Measurements from ENCODE around the gene CANX.

Gene CANX

DNA sequence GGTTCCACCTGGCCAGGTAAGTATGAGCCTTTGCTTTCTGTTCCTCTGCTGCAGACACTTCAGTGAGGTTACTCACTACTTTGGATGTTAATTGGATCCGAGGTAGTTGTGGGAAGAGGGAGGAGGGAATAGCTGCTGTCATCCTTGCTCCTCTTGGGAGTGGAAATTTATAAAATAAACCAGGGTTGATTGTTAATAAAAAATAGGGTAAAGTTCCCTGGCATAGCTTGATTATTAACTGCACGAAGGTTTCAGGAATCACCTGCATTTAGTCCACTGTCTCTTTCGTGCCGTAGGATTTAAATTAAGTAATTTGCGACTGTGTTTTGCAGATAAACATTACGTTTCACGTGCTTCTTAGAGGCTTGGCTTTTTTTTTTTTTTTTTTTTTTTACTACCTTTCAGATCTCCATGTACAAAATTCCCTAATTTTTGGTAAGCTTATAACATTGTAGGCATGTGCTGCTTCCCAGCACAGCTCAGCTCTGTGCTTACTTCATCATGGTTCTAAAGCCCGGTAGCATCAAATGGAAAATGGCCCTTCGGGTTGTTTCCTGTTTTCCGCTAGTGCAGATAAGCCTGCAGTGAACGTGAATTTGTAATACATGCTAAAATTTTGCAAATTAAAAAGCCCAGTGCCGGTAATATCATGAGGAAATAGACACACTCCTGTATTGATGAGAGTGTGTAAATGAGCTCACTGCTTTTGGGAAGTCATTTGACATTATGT is 68.1 kb downstream of the CANX start:
- TF ChIP-seq, protein P1, sequence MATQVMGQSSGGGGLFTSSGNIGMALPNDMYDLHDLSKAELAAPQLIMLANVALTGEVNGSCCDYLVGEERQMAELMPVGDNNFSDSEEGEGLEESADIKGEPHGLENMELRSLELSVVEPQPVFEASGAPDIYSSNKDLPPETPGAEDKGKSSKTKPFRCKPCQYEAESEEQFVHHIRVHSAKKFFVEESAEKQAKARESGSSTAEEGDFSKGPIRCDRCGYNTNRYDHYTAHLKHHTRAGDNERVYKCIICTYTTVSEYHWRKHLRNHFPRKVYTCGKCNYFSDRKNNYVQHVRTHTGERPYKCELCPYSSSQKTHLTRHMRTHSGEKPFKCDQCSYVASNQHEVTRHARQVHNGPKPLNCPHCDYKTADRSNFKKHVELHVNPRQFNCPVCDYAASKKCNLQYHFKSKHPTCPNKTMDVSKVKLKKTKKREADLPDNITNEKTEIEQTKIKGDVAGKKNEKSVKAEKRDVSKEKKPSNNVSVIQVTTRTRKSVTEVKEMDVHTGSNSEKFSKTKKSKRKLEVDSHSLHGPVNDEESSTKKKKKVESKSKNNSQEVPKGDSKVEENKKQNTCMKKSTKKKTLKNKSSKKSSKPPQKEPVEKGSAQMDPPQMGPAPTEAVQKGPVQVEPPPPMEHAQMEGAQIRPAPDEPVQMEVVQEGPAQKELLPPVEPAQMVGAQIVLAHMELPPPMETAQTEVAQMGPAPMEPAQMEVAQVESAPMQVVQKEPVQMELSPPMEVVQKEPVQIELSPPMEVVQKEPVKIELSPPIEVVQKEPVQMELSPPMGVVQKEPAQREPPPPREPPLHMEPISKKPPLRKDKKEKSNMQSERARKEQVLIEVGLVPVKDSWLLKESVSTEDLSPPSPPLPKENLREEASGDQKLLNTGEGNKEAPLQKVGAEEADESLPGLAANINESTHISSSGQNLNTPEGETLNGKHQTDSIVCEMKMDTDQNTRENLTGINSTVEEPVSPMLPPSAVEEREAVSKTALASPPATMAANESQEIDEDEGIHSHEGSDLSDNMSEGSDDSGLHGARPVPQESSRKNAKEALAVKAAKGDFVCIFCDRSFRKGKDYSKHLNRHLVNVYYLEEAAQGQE (IDR thresholded peaks at IDR 0.05; ENCODE audit: insufficient read depth in 1 of 2, low read depth in 2 of 2, low read length in 2 of 2) = no peak
- TF ChIP-seq POLR2AphosphoS5 (IDR thresholded peaks at IDR 0.05; ENCODE audit: low read depth, low read length) (no peak), FOXP2 (optimal IDR thresholded peaks at IDR 0.05; ENCODE audit: borderline replicate concordance, extremely low read depth, extremely low read length, insufficient read depth) (no peak), TAF1 (IDR thresholded peaks at IDR 0.05; ENCODE audit: borderline replicate concordance, insufficient read depth, low read length) (no peak), SIN3A (IDR thresholded peaks at IDR 0.05; ENCODE audit: borderline replicate concordance, insufficient read depth, low read length) (no peak)

DNA sequence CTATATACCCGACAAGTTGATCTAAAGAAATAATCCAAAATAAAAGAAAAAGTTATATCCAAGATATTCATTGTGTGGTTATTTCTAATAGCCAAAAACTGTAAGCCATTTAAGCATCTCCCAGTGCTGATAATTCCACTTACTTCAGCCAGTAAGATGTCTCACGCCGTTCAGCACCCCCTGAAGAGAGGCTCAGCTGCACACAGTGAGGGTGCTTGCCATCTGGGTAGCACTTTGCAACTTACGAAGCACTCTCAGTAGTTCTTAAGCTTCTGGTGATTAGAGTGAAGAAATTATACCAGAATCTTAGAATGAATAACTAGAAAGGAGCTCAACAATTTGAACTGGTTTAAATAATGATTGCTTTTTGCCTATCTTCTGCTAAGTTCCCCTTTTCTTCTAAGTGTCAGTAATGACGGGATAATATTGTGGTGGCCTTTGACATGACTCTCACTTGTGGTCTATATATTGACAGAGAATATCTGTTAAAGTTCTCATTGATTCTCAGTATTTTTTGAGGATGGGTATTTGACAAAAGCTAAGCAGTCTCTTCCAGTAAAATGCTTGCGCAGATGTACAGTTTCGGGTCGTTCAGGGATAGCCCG is 68.8 kb downstream of the CANX start:
- TF ChIP-seq TAF1 (IDR thresholded peaks at IDR 0.05; ENCODE audit: borderline replicate concordance, insufficient read depth, low read length) (no peak), POLR2AphosphoS5 (IDR thresholded peaks at IDR 0.05; ENCODE audit: low read depth, low read length) (no peak), FOXP2 (optimal IDR thresholded peaks at IDR 0.05; ENCODE audit: borderline replicate concordance, extremely low read depth, extremely low read length, insufficient read depth) (no peak), SIN3A (IDR thresholded peaks at IDR 0.05; ENCODE audit: borderline replicate concordance, insufficient read depth, low read length) (no peak)
- TF ChIP-seq, protein P1 (IDR thresholded peaks at IDR 0.05; ENCODE audit: insufficient read depth in 1 of 2, low read depth in 2 of 2, low read length in 2 of 2) = no peak

DNA sequence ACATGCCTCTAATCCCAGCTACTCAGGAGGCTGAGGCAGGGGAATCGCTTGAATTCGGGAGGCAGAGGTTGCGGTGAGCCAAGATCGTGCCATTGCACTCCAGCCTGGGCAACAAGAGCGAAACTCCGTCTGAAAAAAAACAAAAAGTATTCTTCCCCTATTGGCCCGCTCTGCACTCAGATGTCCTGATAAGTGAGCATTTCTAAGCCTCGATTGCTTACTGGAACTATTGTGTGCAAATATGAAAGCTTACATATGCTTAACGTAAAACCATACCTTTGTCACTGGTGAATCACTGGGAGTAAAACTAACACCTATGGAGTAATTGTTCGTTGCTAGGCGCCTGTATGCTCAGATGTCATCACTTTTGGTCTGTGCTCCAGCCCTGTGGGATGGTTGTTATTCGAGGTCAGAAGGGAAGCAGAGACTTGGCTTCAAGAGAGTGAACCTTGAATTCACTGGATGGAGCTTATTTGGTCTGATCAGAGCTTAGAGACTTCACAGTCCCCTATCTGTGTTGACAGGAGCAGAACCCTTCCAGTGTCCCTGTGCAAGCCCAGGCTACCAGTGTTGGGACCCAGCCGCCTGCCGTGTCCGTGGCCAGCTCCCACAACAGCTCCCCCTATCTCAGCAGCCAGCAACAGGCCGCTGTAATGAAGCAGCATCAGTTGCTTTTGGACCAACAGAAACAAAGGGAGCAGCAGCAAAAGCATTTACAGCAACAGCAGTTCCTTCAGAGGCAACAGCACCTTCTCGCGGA is 69.7 kb downstream of the CANX start:
- TF ChIP-seq, protein P1 (IDR thresholded peaks at IDR 0.05; ENCODE audit: insufficient read depth in 1 of 2, low read depth in 2 of 2, low read length in 2 of 2) = no peak
- no peak for TF ChIP-seq FOXP2 (optimal IDR thresholded peaks at IDR 0.05; ENCODE audit: borderline replicate concordance, extremely low read depth, extremely low read length, insufficient read depth)
- no peak for TF ChIP-seq SIN3A (IDR thresholded peaks at IDR 0.05; ENCODE audit: borderline replicate concordance, insufficient read depth, low read length)
- TF ChIP-seq POLR2AphosphoS5 (IDR thresholded peaks at IDR 0.05; ENCODE audit: low read depth, low read length) = no peak
- no peak for TF ChIP-seq TAF1 (IDR thresholded peaks at IDR 0.05; ENCODE audit: borderline replicate concordance, insufficient read depth, low read length)

DNA sequence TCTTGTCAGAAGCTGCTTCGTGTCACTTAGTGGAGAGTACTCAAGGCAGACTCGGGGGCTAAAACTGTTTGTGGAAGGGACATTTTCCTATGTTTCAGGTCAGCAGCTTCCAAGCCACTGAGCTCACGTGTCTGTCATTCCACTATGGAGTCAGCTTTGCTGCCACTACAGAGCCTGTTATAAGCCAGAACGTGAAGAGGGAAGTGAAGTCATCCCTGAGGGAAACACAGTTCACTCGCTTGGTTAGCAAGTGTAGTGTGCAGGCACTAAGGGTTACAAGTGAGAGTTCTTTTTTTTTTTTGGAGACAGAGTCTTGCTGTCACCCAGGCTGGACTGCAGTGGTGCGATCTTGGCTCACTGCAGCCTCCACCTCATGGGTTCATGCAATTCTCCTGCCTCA is 70.5 kb downstream of the CANX start:
- no peak for TF ChIP-seq TAF1 (IDR thresholded peaks at IDR 0.05; ENCODE audit: borderline replicate concordance, insufficient read depth, low read length)
- TF ChIP-seq POLR2AphosphoS5 (IDR thresholded peaks at IDR 0.05; ENCODE audit: low read depth, low read length) = no peak
- TF ChIP-seq SIN3A (IDR thresholded peaks at IDR 0.05; ENCODE audit: borderline replicate concordance, insufficient read depth, low read length) = no peak
- TF ChIP-seq, protein P1 (IDR thresholded peaks at IDR 0.05; ENCODE audit: insufficient read depth in 1 of 2, low read depth in 2 of 2, low read length in 2 of 2) = no peak
- TF ChIP-seq FOXP2 (optimal IDR thresholded peaks at IDR 0.05; ENCODE audit: borderline replicate concordance, extremely low read depth, extremely low read length, insufficient read depth) = no peak
